Measurements from ENCODE around the gene MAGI3.

MAGI3 gene

GRCh38 chr1:113423826-113424225 is 33.5 kb downstream of the MAGI3 start:
- no peak overlapping the region for H3K18ac ChIP-seq (ENCODE audit: low read length)
- H2BK15ac ChIP-seq (replicated peaks; ENCODE audit: low read depth), result no peak overlapping the region
- no peak overlapping the region for H3K27ac ChIP-seq (ENCODE audit: low read depth, low read length)
- no peak overlapping the region for H2BK5ac ChIP-seq (ENCODE audit: low read length)
- no peak overlapping the region for H3K4ac ChIP-seq (ENCODE audit: low read depth, low read length)
- H3K4me2 ChIP-seq (ENCODE audit: low read length), result no peak overlapping the region
- H3K36me3 ChIP-seq (ENCODE audit: control insufficient read depth, insufficient read depth, low read length), result no peaks in the 10 kb centered on the region
- WGBS (ENCODE audit: extremely low coverage, insufficient coverage, low lambda C conversion rate), result no CpG with 5 or more reads among the region's 14 CpGs
- no peaks in the 10 kb centered on the region for H3K27me3 ChIP-seq (ENCODE audit: insufficient read depth, low read length, poor library complexity)
- no peak overlapping the region for H3K23ac ChIP-seq (ENCODE audit: low read length)
- no peak overlapping the region for H2AK5ac ChIP-seq (ENCODE audit: low read length)
- H3K4me1 ChIP-seq (ENCODE audit: control insufficient read depth, low read depth, low read length), result no peaks in the 10 kb centered on the region
- no peak overlapping the region for H3K4me3 ChIP-seq (ENCODE audit: low read length)
- peaks cover 6% of the 10 kb centered on the region for H3K79me1 ChIP-seq (ENCODE audit: low read length)
- H3K56ac ChIP-seq (ENCODE audit: low read length), result no peak overlapping the region
- no peak overlapping the region for H2BK120ac ChIP-seq (ENCODE audit: low read depth, low read length)
- no peak for DNase-seq
- no peak overlapping the region for H4K5ac ChIP-seq (ENCODE audit: low read length)
- no peak overlapping the region for H4K8ac ChIP-seq (ENCODE audit: low read depth, low read length)
- H3K9ac ChIP-seq (ENCODE audit: low read length), result no peak overlapping the region
- H3K79me2 ChIP-seq (ENCODE audit: control insufficient read depth, insufficient read depth, low read length), result no peaks in the 10 kb centered on the region

- no peaks in the 10 kb centered on the region for H3K4me1 ChIP-seq (ENCODE audit: control insufficient read depth, low read depth, low read length)
- no peaks in the 10 kb centered on the region for H3K79me1 ChIP-seq (ENCODE audit: low read length)
- no peak overlapping the region for H4K5ac ChIP-seq (ENCODE audit: low read length)
- H3K23ac ChIP-seq (ENCODE audit: low read length), result no peak overlapping the region
- no peak overlapping the region for H3K4ac ChIP-seq (ENCODE audit: low read depth, low read length)
- H3K27ac ChIP-seq (ENCODE audit: low read depth, low read length), result no peak overlapping the region
- H4K8ac ChIP-seq (ENCODE audit: low read depth, low read length), result peak overlapping the region; percentile 39
- H3K18ac ChIP-seq (ENCODE audit: low read length), result no peak overlapping the region
- no CpG with 5 or more reads among the region's 3 CpGs for WGBS (ENCODE audit: extremely low coverage, insufficient coverage, low lambda C conversion rate)
- no peak overlapping the region for H3K4me3 ChIP-seq (ENCODE audit: low read length)
- no peak overlapping the region for H2AK5ac ChIP-seq (ENCODE audit: low read length)
- H3K9ac ChIP-seq (ENCODE audit: low read length), result no peak overlapping the region
- H2BK15ac ChIP-seq (replicated peaks; ENCODE audit: low read depth), result no peak overlapping the region
- H3K27me3 ChIP-seq (ENCODE audit: insufficient read depth, low read length, poor library complexity), result no peaks in the 10 kb centered on the region
- no peak overlapping the region for H3K4me2 ChIP-seq (ENCODE audit: low read length)
- H3K56ac ChIP-seq (ENCODE audit: low read length), result no peak overlapping the region
- DNase-seq, result peak; percentile 17
- H3K79me2 ChIP-seq (ENCODE audit: control insufficient read depth, insufficient read depth, low read length), result no peaks in the 10 kb centered on the region
- H2BK120ac ChIP-seq (ENCODE audit: low read depth, low read length), result no peak overlapping the region
- no peaks in the 10 kb centered on the region for H3K36me3 ChIP-seq (ENCODE audit: control insufficient read depth, insufficient read depth, low read length)
- no peak overlapping the region for H2BK5ac ChIP-seq (ENCODE audit: low read length)
These were observed 39.3 kb downstream of the MAGI3 start for GRCh38 chr1:113429461-113430153.

GRCh38 chr1:113433184-113433583 is 42.9 kb downstream of the MAGI3 start:
- Histone ChIP-seq H3K18ac (ENCODE audit: low read length) (no peak overlapping the region), H3K23ac (ENCODE audit: low read length) (no peak overlapping the region), H4K5ac (ENCODE audit: low read length) (no peak overlapping the region), H3K27ac (ENCODE audit: low read depth, low read length) (no peak overlapping the region), H3K4me1 (ENCODE audit: control insufficient read depth, low read depth, low read length) (no peaks in the 10 kb centered on the region), H3K79me1 (ENCODE audit: low read length) (no peaks in the 10 kb centered on the region), H3K4ac (ENCODE audit: low read depth, low read length) (no peak overlapping the region), H2AK5ac (ENCODE audit: low read length) (no peak overlapping the region), H3K36me3 (ENCODE audit: control insufficient read depth, insufficient read depth, low read length) (no peaks in the 10 kb centered on the region), H3K9ac (ENCODE audit: low read length) (no peak overlapping the region), H3K4me2 (ENCODE audit: low read length) (no peak overlapping the region), H3K79me2 (ENCODE audit: control insufficient read depth, insufficient read depth, low read length) (no peaks in the 10 kb centered on the region), H3K56ac (ENCODE audit: low read length) (no peak overlapping the region), H2BK15ac (replicated peaks; ENCODE audit: low read depth) (no peak overlapping the region), H3K4me3 (ENCODE audit: low read length) (no peak overlapping the region), H2BK5ac (ENCODE audit: low read length) (no peak overlapping the region), H2BK120ac (ENCODE audit: low read depth, low read length) (no peak overlapping the region), H4K8ac (ENCODE audit: low read depth, low read length) (no peak overlapping the region), H3K27me3 (ENCODE audit: insufficient read depth, low read length, poor library complexity) (no peaks in the 10 kb centered on the region)
- DNase-seq, result no peak

- Histone ChIP-seq H3K23ac (ENCODE audit: low read length) (no peak overlapping the region), H3K4me1 (ENCODE audit: control insufficient read depth, low read depth, low read length) (no peaks in the 10 kb centered on the region), H3K27me3 (ENCODE audit: insufficient read depth, low read length, poor library complexity) (no peaks in the 10 kb centered on the region), H3K36me3 (ENCODE audit: control insufficient read depth, insufficient read depth, low read length) (no peaks in the 10 kb centered on the region), H3K4me3 (ENCODE audit: low read length) (no peak overlapping the region), H4K5ac (ENCODE audit: low read length) (no peak overlapping the region), H3K56ac (ENCODE audit: low read length) (no peak overlapping the region), H3K9ac (ENCODE audit: low read length) (no peak overlapping the region), H2AK5ac (ENCODE audit: low read length) (no peak overlapping the region), H3K18ac (ENCODE audit: low read length) (no peak overlapping the region), H3K79me1 (ENCODE audit: low read length) (peaks cover 3% of the 10 kb centered on the region), H3K79me2 (ENCODE audit: control insufficient read depth, insufficient read depth, low read length) (no peaks in the 10 kb centered on the region), H3K27ac (ENCODE audit: low read depth, low read length) (no peak overlapping the region), H4K8ac (ENCODE audit: low read depth, low read length) (no peak overlapping the region), H2BK5ac (ENCODE audit: low read length) (no peak overlapping the region), H3K4ac (ENCODE audit: low read depth, low read length) (no peak overlapping the region), H3K4me2 (ENCODE audit: low read length) (no peak overlapping the region), H2BK120ac (ENCODE audit: low read depth, low read length) (no peak overlapping the region), H2BK15ac (replicated peaks; ENCODE audit: low read depth) (no peak overlapping the region)
- no peak for DNase-seq
- no CpG with 5 or more reads among the region's 2 CpGs for WGBS (ENCODE audit: extremely low coverage, insufficient coverage, low lambda C conversion rate)
These were observed 44.0 kb downstream of the MAGI3 start for GRCh38 chr1:113434081-113434873.

GRCh38 chr1:113434874-113435175 is 44.5 kb downstream of the MAGI3 start:
- no peak overlapping the region for H4K8ac ChIP-seq (ENCODE audit: low read depth, low read length)
- H3K27me3 ChIP-seq (ENCODE audit: insufficient read depth, low read length, poor library complexity), result no peaks in the 10 kb centered on the region
- H3K79me1 ChIP-seq (ENCODE audit: low read length), result peaks cover 3% of the 10 kb centered on the region
- no peak overlapping the region for H2BK15ac ChIP-seq (replicated peaks; ENCODE audit: low read depth)
- no peaks in the 10 kb centered on the region for H3K79me2 ChIP-seq (ENCODE audit: control insufficient read depth, insufficient read depth, low read length)
- no peak overlapping the region for H3K4ac ChIP-seq (ENCODE audit: low read depth, low read length)
- WGBS (ENCODE audit: extremely low coverage, insufficient coverage, low lambda C conversion rate), result no CpG with 5 or more reads among the region's 2 CpGs
- H3K4me3 ChIP-seq (ENCODE audit: low read length), result no peak overlapping the region
- H3K23ac ChIP-seq (ENCODE audit: low read length), result no peak overlapping the region
- no peaks in the 10 kb centered on the region for H3K36me3 ChIP-seq (ENCODE audit: control insufficient read depth, insufficient read depth, low read length)
- no peak for DNase-seq
- H2BK120ac ChIP-seq (ENCODE audit: low read depth, low read length), result no peak overlapping the region
- H3K9ac ChIP-seq (ENCODE audit: low read length), result no peak overlapping the region
- no peaks in the 10 kb centered on the region for H3K4me1 ChIP-seq (ENCODE audit: control insufficient read depth, low read depth, low read length)
- H3K4me2 ChIP-seq (ENCODE audit: low read length), result no peak overlapping the region
- H3K27ac ChIP-seq (ENCODE audit: low read depth, low read length), result no peak overlapping the region
- H3K18ac ChIP-seq (ENCODE audit: low read length), result no peak overlapping the region
- H2AK5ac ChIP-seq (ENCODE audit: low read length), result no peak overlapping the region
- no peak overlapping the region for H2BK5ac ChIP-seq (ENCODE audit: low read length)
- no peak overlapping the region for H3K56ac ChIP-seq (ENCODE audit: low read length)
- H4K5ac ChIP-seq (ENCODE audit: low read length), result no peak overlapping the region

Measured in mesendoderm (in vitro differentiated cells).